NCI-H2107 (cell line): ENCODE measurements around the gene TMCO4.
"Not testable (repeated sequence)": the region's sequence is repeated elsewhere in the genome, so short reads cannot be mapped to it uniquely, and the experiment has no call there.

Experiments used
- DNase-seq: peaks from one replicate; lab custom pipeline; 2025; lab: John Stamatoyannopoulos, UW

TMCO4 gene

GRCh38 chr1:19655718-19656080 is 144.0 kb downstream of the TMCO4 start:
- DNase-seq: no peak

- no peak for DNase-seq
Measured at GRCh38 chr1:19654886-19655717, 144.6 kb downstream of the TMCO4 start.

- no peak for DNase-seq
Measured at GRCh38 chr1:19654386-19654785, 145.3 kb downstream of the TMCO4 start.

GRCh38 chr1:19651141-19651737 is 148.5 kb downstream of the TMCO4 start:
- DNase-seq: no peak

- DNase-seq: no peak
Measured at GRCh38 chr1:19650416-19651140, 149.1 kb downstream of the TMCO4 start.

GRCh38 chr1:19648689-19649088 is 151.0 kb downstream of the TMCO4 start:
- DNase-seq: no peak

GRCh38 chr1:19648239-19648638 is 151.5 kb downstream of the TMCO4 start:
- DNase-seq: no peak

- DNase-seq: no peak
Measured at GRCh38 chr1:19647643-19648042, 152.1 kb downstream of the TMCO4 start.

GRCh38 chr1:19646377-19647319 is 153.1 kb downstream of the TMCO4 start:
- DNase-seq: no peak

GRCh38 chr1:19645411-19646251 is 154.1 kb downstream of the TMCO4 start:
- DNase-seq: no peak

- no peak for DNase-seq
Measured at GRCh38 chr1:19644681-19645410, 154.9 kb downstream of the TMCO4 start.

GRCh38 chr1:19644395-19644680 is 155.4 kb downstream of the TMCO4 start:
- DNase-seq: no peak

- DNase-seq: no peak
Measured at GRCh38 chr1:19643602-19644394, 155.9 kb downstream of the TMCO4 start, which contains the start of gene NBL1. Gene NBL1 (plus strand): TSS chr1:19644311. CDS start chr1:19655031, 10,720 bp downstream.

GRCh38 chr1:19643121-19643520 is 156.6 kb downstream of the TMCO4 start:
- DNase-seq: no peak

- DNase-seq: no peak
Measured at GRCh38 chr1:19640363-19641316, 159.1 kb downstream of the TMCO4 start.

- no peak for DNase-seq
Measured at GRCh38 chr1:19639999-19640362, 159.7 kb downstream of the TMCO4 start.

GRCh38 chr1:19639228-19639627 is 160.5 kb downstream of the TMCO4 start:
- DNase-seq: not testable (repeated sequence)

- no peak for DNase-seq
Measured at GRCh38 chr1:19637606-19638005, 162.1 kb downstream of the TMCO4 start.
